Measurements from ENCODE around the gene CCNI.
A peak's percentile ranks its signal among the peaks of the same experiment; 100 is the strongest.

The CCNI gene

GRCh38 chr4:77001907-77002306 lies 73.9 kb downstream of the CCNI start:
- peak in 1 of 2 donors; percentile 5 for DNase-seq

- no peak for DNase-seq
Measured at GRCh38 chr4:76998251-76998901, 77.4 kb downstream of the CCNI start.

GRCh38 chr4:76997532-76997931 lies 78.3 kb downstream of the CCNI start:
- peak in 1 of 2 donors; percentile 71 for DNase-seq
